SKM-1 (cell line): ENCODE data around the gene ATP2B2.
A peak's percentile ranks its signal among the peaks of the same experiment; 100 is the strongest.
"Not testable (repeated sequence)": the region's sequence is repeated elsewhere in the genome, so short reads cannot be mapped to it uniquely, and the experiment has no call there.

Source experiments
- DNase-seq: peaks from one replicate; lab custom pipeline; 2025; ENCODE audit not compliant: unreplicated experiment; lab: John Stamatoyannopoulos, UW

ATP2B2 gene

GRCh38 chr3:10505050-10505790, at the start of gene ATP2B2:
ATP2B2 (minus strand) TSS chr3:10505586; CDS start chr3:10449543, 56,043 bp downstream.
- no peak for DNase-seq

- no peak for DNase-seq
Observed at GRCh38 chr3:10554746-10555145, 49.4 kb upstream of the ATP2B2 start.

DNA sequence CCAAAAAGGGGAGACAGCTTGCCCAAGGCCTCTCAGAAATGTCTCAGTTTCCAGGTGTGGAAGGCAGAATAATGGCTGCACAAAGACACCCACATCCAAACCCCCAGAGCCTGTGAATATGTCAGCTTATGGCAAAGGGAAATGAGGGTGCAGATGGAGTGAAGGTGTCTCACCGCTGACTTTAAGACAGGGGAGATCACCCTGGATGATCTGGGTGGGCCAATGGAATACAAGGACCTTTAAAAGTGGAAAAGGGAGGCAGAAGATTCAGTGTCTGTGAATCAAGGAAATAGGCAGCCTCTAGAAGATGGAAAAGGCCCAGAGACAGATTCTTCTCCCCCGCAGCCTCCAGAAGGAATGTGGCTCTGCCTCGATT, 48.8 kb upstream of the ATP2B2 start:
- no peak for DNase-seq

DNA sequence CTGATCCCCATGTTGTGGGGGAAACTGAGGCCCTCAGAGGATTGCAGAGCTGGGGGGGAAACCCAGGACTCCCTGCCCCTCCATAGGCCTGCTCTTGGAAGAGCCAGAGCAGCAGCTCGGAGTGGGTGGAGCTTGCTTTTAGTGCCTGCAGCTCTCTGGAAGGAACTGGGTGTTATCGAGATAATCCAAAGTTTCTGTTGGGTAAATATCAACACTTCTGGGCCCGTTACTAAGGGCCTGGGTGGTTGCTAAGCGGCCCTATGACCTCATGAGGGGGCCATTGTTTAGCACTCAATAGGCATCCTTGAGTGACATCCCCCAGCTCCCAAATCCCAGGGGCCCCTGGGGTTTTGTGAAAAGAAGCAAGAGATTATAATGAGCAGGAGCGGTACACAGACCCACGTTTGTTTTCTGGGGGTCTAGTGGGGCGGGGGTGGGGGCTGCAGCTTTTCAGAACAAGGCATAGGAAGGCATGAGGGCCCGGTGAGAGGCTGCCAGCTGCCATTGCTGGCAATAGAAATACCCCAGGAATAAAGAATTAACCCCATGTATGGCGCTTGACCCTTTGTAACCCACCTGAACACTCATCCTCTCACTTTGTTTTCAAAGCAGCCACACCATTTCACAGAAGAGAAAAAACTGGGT, 48.3 kb upstream of the ATP2B2 start:
- no peak for DNase-seq

DNA sequence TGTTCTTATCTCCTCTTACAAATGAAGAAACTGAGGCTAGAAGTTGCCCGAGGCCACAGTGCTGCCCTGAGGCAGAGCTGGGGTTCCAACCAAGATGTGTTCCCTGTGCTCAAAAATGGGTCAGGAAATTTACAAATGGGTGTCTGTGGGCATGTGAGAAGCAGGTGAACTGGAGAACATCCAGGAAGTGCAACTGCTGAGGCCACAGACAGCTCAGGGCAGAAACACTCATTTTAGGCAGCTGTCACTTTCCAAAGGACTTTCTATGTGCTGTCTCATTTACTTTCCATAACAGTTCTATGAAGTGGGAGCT, 47.2 kb upstream of the ATP2B2 start:
- no peak for DNase-seq

DNA sequence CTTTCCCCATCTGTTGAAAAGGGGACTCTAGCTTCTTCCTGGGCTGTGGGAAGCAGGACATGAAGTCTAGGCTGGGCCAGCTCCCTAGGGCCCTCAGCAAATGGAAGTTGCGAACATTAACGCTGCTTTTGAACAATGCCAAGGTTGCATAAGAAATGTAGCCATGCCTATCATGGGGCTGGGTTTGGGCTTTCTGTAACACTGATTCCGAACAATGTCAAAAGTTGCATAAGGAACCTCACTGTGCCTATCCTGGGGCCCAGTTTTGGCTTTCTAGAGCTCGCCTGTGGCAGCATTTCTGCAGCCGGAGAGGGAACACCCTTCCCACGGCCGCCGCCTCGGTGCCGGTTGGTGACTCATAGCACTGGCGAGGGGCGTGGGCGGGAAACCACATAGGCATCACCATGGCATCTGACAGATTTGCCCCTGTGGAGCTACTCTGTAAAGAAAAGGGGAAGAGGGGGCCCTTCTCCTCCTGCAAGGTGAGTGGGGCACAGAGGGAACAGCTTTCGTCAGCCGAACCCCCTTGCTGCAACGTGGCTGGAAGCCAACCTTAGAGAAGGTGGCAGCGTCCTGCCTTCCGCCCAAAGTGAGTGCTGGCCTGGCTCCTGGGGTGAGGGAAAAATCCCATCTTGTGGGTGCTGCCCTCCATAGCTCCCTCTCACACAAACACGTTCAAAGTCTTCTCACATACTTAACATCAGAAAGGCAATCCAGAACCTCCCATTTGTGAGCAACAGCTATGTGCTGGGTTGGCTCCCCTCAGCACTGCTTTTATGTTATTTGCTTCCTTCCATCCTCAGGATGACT, 46.6 kb upstream of the ATP2B2 start:
- DNase-seq, result peak; percentile 21

GRCh38 chr3:10551139-10551538, 45.8 kb upstream of the ATP2B2 start:
- DNase-seq, result no peak

DNA sequence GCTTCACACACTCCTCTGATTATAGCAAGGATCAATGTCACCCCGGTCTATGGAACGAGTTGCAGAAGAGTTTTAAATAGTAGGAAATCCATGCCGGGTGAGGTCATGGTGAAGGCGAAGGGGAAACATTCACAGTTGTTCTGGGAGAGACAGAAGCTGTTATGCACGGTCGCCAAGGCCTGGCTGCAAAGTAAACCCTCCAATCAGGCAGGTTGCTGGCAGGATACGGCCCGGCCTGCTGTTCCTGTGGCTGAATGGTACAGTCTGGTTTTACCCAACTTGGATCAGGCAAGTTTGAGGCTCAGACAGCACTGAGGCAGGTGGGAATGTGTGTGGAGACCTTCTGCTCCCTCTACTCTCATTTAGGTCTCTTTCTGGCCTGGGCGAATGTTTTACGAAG, 45.3 kb upstream of the ATP2B2 start:
- no peak for DNase-seq

DNA sequence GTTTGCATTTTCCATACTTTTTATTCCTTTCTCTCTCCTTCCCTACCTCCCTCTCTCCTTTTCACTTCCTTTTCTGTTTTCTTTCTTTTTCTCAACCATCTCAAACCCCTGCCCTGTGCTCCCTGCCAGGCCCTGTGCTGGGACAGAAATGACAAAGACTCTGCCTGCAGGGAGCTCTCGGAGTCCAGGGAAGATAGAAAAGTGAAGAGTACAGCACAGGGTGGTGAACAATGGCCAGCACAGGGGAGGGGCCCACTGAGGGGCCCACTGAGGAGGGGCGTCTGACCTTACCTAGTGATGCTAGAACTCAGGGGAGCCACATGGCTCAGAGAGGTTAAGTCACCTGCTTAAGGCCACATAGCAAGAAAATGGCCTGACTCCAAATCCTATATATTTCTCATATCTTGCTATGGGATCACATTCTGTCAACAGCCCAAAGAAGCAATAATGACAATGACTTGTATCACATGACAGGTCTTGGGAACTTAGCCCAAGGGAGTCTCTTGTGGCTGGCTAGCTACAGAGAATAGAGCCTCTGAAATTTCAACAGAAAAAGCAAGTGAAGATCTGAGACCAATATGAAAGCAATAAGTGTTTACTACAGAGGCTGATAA, 44.3 kb upstream of the ATP2B2 start:
- DNase-seq, result no peak

- DNase-seq, result no peak
Observed at GRCh38 chr3:10548992-10549391, 43.6 kb upstream of the ATP2B2 start.

DNA sequence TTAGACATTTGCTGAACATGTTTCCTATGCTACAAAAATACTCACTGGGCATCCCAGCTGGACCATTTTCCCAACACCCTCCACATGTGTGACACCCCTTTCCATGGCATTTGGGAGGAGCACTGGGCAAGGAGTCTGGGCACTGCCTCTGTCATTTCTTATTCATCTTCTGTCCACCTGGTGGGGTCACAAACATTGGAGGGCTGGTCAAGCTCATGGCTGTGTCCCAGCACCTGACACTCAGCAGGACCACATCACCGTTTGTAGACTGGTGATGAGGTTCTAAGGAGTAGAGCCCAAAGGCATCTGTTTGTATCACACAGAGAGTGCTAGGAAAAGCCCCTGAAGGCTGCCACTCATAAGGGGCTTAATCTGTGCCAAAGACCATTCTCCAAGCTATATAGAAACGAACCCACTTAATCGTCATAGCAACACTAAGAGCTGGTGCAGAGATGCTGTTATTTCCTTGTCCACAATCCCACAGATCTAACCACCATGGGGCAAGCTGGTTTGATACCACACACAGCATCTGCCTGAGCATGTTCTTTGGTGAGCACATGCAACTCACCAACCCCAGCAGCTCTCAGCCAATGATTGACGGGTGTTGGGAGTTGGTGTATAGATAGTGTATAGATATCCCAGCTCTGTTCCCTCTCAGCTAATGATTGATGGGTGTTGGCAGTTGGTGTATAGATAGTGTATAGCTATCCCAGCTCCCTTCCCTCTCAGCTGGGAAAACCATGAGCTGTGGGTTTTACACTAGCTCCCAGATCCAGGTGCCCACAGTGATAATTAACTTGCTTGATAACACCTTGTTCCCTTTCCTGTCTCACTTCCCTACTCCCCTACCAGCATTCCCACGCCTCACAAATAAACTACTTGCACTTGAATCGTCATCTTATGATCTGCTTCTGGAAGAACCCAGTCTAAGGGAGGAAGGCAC, 42.7 kb upstream of the ATP2B2 start:
- no peak for DNase-seq

DNA sequence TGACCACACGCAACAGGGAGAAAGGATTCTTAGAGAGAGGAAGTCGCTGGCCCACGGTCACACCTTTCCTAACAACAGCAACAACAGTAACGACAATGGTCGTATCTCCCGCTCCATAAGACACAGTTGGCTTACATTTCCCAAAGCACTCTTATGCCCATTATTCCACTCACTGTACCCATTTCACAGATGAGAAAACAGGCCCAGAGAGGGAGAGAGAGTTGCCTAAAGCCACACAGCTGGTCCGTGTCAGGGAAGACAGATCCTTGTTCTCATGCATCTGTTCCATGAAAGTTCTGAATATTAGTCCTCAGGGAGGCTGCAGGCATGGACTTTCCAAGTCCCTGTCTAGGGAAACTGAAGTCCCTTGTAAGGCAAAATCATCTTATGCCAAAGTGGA, 42.0 kb upstream of the ATP2B2 start:
- no peak for DNase-seq

DNA sequence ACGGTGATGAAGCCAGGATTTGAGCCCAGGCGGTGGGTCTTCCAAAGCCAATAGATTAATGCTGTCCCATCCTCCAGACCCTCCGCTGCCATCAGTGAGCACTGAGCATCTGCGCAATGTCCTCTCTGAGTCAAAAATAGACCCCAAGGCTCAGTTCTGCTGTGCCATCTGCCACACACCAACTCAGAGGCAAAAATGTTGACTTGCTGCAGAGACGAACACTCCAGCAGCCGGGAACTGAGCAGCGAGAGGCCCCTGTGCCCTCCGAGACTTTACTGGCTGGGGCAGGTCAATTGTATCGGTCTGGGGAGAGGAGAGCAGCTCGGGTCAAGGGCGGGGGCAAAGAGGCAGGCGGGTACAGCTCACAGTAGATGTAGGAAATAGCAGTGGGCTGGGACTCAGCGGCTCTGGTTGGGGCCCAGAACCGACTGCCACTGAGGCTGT, 41.5 kb upstream of the ATP2B2 start:
- no peak for DNase-seq

GRCh38 chr3:10546181-10546624, 40.8 kb upstream of the ATP2B2 start:
- DNase-seq, result no peak

DNA sequence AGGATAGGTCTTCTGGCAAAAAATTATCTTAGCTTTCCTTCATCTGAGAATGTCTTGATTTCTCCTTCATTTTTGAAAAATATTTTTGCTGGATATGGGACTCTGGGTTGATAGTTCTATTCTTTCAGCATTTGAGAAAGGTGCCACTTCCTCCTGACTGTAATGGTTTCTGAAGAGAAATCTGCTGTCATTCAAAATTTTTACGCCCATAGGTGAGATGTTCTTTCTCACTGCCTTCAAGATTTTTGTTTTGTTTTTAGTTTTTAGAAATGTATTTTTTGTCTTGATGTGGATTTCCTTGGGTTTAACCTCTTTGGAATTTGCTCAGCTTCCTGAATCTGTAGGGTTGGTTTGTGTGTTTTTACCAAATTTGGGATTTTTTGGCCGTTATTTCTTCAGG, 37.1 kb upstream of the ATP2B2 start:
- no peak for DNase-seq

- not testable (repeated sequence) for DNase-seq
Observed at GRCh38 chr3:10540347-10540746, 35.0 kb upstream of the ATP2B2 start.

DNA sequence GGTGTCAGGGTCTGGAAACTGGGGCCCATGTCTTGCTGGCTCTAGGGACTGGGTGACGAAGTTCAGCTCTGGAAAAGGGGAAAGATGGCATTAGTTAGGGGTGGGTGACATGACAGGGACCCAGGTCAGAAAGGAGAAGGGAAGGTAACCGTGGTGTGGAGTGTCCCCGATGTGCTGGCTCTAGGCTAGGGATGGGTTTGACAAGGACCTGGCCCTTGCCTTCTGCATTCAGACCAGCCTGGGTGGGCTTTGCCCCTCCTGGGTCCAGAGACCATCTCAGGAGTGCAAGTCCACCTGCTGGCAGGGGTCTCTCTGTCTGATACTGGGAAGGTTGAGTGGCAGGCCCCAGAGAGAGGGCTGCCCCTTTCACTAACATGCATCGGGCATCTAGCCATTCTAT, 28.7 kb upstream of the ATP2B2 start:
- no peak for DNase-seq

- DNase-seq, result no peak
Observed at GRCh38 chr3:10533737-10534023, 28.3 kb upstream of the ATP2B2 start.

DNA sequence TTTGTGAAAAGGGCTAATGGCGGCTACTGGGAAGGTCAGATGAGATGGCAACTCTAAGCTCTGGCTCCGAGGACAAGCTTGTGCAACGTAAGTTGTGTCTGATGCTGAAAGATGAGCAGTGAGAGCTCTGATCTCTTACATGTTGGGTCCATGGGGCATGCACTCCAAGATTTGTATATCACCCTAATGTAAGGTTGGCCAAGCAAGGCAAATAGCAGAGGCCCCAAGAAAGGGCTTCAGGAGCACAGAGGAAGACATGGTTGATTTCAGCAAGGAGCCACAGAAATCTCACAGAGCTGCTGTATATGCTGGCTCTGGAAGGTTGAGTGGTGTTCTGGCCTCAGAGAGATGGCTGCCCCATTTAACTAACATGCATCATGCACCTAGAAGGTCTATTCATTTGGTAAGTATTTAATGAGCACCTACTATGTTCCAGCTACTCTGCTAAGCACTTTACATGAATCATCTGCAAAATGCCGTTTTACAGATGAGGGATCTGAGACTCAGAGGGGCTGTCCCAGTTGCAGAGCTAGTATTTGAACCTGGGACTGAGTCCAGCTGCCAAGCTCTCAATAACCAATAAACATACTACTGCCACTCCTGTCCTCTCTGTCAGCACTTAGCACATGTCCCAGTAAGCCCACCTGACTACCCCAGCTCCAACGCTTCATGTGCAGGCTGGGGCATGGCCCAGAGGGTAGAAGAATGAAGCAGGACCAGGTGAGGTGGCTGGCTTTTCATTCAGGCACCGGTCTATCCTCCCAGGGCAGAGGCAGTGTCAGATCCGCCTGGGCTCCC, 27.8 kb upstream of the ATP2B2 start:
- no peak for DNase-seq

GRCh38 chr3:10531031-10531430, 25.6 kb upstream of the ATP2B2 start:
- no peak for DNase-seq
